HG02970 (cell line): Measurements from ENCODE around the gene INPP5K.
"Not testable (repeated sequence)": the region's sequence is repeated elsewhere in the genome, so short reads cannot be mapped to it uniquely, and the experiment has no call there.

ENCODE experiments used
- ATAC-seq: cut with Tn5 transposase; IDR thresholded peaks from one replicate; pipeline ENCODE4 v1.9.1; 2021; ENCODE audit warnings: mild to moderate bottlenecking, moderate library complexity, moderate number of reproducible peaks; ENCODE audit not compliant: unreplicated experiment, low FRiP score

INPP5K gene

DNA sequence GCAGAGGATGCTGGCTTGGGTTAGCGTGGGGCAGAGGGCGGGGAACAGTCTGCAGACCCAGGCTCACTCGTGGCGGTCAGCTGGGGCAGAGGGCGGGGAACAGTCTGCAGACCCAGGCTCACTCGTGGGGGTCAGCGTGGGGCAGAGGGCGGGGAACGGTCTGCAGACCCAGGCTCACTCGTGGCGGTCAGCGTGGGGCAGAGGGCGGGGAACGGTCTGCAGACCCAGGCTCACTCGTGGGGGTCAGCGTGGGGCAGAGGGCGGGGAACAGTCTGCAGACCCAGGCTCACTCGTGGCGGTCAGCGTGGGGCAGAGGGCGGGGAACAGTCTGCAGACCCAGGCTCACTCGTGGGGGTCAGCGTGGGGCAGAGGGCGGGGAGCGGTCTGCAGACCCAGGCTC is 7.7 kb downstream of the INPP5K start:
- not testable (repeated sequence) for ATAC-seq

- ATAC-seq = no peak
These were observed 9.7 kb downstream of the INPP5K start for GRCh38 chr17:1506649-1507267.

GRCh38 chr17:1505586-1505985 is 10.8 kb downstream of the INPP5K start:
- ATAC-seq = no peak

- no peak for ATAC-seq
These were observed 11.5 kb downstream of the INPP5K start for GRCh38 chr17:1504866-1505265.

- ATAC-seq = no peak
These were observed 12.7 kb downstream of the INPP5K start for GRCh38 chr17:1503699-1504098.

DNA sequence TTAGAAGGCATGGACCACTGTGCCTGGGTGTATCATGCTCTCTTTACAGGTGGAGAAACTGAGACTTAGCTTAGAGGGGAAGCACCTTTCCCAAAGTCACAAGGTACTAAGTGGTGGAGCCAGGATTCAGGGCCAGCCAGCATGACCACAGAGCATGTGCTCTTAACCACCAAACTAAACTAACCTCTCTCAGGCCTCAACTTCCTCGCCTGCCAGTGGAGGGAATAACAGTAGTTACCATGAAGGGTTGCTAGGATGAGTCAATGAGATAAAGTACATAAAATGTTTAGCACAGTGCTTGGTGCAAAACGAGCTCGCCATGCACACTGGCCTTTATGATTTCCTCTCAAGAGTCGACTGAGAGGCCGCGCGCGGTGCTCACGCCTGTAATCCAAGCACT is 17.5 kb downstream of the INPP5K start:
- ATAC-seq = no peak

- no peak for ATAC-seq
These were observed 18.2 kb downstream of the INPP5K start for GRCh38 chr17:1498233-1498632.

- no peak for ATAC-seq
These were observed 18.6 kb downstream of the INPP5K start for GRCh38 chr17:1497831-1498230.

GRCh38 chr17:1496869-1497268 is 19.5 kb downstream of the INPP5K start:
- no peak for ATAC-seq

DNA sequence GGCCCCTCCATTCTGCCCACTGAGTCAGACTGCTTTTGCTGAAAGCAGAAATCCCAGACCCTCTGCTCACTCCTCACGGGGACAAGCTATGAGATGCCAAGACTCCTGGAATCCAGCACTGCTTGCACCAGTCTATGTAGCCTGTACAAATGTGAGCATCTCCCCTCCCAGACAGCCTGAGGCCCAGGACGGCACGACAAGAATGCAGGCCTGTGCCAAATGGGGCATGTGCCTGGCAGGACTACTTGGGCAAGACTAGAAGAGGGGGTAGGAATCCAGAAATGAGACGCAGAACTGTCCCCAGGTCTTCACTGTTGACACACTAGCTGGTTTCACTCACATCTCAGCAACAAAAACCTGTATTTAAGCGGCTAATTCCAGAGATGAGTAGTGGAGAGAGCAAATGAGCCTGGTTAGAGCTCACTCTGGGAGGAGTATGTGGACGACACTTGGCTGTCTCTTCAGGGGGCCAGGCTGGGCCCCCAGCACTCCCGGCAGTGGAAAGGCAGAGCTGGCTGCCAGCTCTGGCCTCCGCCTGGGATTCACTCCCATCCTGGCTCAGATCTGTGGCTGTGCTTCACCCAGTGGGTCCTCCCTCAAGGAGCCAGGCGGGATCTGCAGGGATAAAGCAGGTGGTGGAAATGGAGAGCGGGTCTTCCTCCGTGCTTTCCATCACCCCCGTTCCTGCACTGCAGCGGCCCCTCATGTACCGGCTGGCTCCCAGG is 21.0 kb downstream of the INPP5K start:
- no peak for ATAC-seq

DNA sequence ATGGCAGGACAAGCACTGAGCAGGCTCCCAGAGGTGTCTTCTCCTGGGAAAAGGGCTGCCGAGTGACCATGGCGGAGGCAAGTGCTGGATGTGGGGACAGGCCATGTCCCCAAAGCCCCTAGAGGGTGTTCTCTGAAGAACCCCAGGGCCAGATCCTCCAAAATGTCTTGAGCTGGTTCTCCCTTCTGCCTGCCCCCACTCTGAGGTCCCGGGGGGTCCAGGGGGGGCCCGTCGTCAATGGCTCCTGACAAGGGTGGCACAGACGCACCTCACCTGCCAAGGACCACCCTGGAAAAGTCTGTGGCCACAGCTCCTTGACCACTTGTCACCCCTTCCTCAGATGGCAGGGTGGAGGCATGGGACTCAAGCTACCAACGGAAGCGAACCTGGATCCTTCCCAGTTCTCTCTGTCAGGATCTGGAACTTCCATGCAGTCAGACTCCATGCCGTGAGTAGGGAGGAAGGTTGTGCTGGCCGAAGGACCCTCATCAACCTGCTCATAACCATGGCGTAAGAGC is 21.6 kb downstream of the INPP5K start:
- ATAC-seq = no peak

DNA sequence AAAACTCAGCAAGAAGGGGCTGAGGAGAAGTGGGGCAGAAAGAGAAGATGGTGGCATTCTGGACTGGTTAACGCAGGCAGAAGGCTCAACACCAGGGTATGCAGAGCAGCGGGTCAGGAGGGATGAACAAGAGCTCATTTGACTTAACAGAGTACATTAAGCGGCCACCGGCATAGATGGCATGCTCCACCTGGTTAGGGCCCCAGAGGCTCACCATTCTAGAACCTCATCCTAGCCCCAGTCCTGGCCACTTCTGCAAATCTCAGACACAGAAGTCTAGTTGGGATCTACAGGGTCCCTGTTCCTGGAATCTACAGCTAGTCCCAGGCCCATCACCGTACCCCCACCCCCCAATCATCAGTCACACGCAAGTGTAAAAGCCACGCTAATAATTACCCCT is 22.2 kb downstream of the INPP5K start:
- ATAC-seq = no peak

DNA sequence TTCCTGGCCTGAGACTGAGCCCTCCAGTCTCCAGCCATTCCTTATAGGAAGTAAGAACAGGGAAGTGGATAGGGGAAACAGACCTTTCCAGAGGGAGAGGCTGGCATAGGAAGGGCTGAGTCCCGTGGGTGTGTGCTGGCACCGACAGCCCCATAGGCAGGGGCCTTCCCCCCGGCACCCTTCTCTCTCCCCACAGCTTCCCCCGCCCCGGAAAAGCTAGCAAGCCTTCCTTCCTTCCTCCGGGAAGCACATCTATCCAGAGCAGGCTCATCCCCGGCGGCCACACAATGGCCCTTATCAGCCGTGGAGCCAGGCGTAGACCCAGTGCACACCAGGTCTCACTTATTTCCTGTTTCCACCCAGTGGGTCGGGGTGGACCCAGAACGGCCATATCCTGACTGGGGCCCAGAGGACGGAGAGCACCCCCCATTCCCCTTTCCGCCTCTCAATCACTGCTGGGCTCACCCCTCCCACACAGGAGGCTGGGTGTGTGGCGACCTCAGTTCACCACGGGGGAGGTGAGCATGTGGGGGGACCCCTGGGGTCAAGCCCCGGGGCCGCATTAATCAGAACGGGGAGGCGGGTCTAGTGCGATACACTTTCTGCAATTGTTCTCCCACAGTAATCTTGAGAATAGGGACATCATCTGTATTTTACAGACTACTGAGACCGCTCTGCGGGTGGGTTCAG is 23.0 kb downstream of the INPP5K start:
- ATAC-seq = no peak

- ATAC-seq = no peak
These were observed 23.9 kb downstream of the INPP5K start, which contains the start of gene MYO1C for GRCh38 chr17:1492249-1493206. MYO1C (minus strand) TSS chr17:1492686; CDS start chr17:1492487, 199 bp downstream.

- no peak for ATAC-seq
These were observed 24.8 kb downstream of the INPP5K start for GRCh38 chr17:1491443-1492248.

DNA sequence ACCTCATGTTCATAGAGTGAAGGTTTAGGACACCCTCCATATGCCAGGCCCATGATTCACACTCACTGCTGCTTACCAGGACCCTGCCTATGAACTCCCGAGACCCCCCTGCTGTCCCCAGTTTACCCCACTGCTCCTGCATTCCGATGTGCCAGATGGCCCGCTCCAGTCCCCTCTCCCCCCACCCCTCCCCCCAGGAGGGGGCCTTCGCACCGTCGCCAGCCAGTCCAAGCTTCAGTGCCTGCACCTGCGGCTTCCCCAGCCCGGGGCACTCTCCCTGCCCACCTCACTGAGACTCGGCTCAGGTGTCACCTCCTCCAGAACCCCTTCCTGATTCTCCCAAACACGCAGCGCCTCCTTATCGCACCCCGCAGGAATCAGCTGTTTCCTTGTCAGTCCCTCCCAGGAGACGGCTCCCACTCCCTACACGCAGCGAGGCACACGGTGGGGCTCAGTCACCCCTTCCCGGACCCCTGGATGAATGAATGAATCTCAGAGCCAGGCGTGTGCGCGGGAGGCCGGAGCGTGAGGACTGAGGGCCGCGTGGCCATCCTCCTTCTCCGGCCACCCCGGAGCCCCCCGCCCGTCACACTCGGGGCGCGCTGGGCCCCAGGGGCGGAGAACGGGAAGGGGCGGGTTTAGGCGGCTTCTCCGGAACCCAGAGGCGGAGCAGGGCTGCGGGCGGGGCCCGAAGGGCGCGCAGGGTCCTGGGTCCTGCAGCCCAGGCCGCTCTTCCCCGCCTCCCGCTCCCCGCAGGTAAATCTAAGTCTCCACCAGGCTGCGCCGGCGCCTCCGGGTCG is 25.6 kb downstream of the INPP5K start:
- peak; percentile 39 for ATAC-seq

- no peak for ATAC-seq
These were observed 27.6 kb downstream of the INPP5K start for GRCh38 chr17:1488826-1489270.
